ENCODE measurements around the gene PAX5.

Gene PAX5

GRCh38 chr9:36930941-36931340 is 103.1 kb downstream of the PAX5 start:
- DNase-seq = no peak

DNA sequence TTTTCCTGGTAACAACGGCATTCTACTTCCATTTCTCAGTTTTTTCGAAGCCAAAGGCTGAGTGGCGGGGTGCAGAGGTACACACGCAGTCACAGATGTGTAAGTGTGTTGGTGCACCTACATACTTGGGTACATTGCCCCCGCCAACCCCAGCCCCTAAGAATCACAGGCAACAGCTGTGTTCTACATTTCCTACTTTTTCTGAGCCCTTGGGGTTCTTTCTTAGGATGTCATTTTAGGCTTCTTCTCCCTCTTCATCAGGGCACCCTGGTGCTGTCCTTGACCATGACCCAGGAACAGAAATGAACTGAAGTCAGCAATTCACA is 104.8 kb downstream of the PAX5 start:
- DNase-seq = no peak

DNA sequence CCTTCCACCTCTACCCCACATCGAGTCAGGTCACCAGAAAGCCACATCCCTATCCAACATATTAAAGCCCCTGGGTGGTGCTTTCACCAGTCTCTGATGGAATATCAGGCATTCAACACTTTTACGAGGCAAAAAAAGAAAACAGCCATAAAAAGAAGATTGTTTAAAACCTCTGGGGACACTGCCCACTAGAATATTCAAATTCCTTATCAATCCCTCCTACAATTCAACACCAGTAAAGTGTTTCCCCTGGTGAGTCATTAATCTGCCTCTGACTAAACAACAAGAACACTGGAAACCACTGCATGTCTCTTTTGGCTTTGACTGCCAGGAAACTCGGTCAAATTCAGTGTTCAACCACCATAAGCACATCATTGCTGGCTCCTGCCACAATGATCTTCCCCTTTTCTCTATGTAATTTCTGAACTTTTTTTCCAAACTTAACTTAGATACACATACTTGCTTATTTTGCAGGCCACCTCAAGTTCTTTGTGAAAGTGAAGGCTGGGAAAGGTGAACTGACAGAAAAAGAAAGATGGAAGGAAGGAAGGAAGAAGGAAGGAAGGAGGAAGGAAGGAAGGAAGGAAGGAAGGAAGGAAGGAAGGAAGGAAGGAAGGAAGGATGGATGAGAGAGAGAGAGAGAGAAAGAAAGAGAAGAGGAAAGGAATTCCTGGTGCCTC is 105.3 kb downstream of the PAX5 start:
- peak in 1 of 4 experiments; percentile 4 for DNase-seq

DNA sequence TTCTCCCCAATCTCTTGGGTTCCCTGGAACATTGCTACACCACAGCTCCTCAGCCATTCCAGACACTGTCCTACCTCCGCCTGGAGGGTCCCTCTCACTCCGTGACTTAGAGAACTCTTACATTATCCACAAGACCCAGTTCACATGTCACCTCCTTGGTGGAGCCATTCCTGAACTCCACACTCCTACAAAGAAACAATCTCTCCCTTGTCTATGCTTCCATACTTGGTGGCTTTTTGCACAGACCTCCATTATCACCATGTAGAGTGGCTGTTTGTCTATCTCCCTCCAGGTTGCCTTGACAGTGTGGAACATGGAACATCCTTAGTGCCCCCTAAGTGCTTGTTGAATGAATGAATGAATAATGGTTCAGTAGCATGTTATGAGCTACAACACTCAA is 105.9 kb downstream of the PAX5 start:
- no peak for DNase-seq

- DNase-seq = no peak
These were observed 109.2 kb downstream of the PAX5 start for GRCh38 chr9:36924757-36925432.

- DNase-seq = peak; percentile 6 to 40 (median 25)
These were observed 110.0 kb downstream of the PAX5 start for GRCh38 chr9:36924071-36924470.

- DNase-seq = no peak
These were observed 110.9 kb downstream of the PAX5 start for GRCh38 chr9:36923025-36923625.

DNA sequence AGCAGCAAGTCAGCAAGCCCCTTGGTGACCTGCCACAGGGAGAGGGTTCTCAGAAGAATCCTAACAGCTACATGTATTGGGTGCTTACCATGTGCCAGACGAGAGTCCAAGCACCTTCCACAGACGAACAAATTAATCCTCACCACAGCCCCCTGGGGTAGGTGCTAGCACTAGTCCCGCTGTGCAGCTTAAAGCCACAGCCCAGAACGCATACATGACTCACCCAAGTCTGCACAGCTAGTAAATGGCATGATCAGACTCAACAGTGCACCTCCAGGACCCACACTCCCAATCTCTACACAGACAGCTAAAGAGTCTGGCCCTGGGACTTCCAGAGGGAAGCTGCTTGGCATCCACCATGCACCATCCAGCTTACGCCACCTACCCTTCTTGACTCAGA is 111.5 kb downstream of the PAX5 start:
- no peak for DNase-seq

GRCh38 chr9:36914212-36914577 is 119.9 kb downstream of the PAX5 start:
- DNase-seq = no peak

DNA sequence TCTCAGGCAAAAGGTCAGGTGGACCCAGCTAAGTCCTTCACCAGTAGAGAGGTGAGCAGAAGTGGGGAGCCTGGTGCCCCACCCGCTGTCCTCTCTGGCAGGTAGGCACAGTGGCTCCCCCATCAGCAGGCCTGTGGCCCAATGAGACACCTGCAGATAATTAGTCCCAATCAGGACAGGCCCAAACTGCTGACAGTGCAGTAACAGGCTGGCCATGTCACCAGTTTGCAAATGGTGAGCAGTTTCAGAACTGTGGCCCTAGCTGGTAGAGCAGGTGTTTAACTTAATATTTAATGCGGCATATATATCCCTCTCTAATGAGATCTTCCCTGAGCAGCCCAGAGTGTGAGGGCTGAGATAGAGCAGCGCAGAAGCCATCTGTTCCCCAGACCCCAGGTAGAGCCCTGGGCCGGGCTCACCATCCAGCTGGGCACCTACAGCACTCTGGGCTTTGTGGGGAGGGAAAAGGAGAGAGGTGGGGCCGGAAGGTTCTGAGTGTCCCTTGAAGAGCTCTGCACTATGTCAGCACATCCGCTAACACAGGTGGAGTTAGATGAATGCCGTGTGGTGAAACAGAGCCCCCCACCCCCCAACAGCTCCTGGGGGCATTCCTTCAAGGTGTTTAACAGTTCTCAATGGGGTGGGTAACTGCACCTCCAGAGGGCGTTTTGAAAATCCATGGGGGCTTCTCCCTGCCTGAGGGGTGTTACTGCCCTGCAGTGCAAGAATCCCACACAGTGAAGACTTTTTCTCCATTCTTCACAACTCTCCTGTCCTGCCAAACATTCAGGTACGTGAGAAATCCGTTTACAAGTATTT is 120.5 kb downstream of the PAX5 start:
- no peak for DNase-seq

- no peak for DNase-seq
These were observed 121.4 kb downstream of the PAX5 start for GRCh38 chr9:36912620-36913019.

DNA sequence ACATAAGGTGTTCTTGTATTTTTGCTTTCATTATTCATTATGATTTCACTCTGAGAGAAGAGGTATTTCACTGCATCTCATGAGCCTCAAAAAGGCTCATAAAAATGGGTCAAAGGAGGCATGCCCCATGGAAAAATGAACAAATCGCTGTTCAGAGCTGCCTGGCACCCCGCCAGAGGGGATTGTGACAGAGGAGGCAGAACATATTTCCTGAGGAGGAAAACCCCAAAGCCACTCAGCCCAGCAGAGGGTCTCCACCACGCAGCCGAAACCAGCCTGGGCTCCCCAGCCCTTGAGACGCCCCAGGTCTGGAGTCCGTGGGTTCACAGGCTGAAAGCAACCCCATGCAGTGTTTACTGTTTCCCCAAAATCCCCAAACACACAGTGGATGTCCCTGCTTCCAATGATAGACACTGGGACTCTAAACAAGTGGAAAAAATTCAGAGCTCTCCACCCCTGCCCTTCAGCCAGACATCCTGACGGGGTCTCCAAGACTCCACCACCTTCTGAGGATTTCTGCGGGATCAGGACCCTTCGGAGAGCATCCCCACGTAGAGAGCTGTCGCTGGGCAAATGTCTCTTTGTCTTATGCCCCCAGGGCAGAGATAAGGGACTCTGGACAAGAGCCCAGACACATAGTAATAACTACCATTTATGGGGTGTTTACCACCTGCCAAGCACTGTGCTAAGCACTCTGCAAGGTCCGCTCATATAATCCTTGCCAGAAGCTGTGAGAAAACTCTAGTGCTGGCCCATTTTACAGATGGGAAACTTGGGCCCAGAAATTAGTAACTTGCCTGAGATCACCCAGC is 122.3 kb downstream of the PAX5 start:
- DNase-seq = peak in 1 of 4 experiments; percentile 5

DNA sequence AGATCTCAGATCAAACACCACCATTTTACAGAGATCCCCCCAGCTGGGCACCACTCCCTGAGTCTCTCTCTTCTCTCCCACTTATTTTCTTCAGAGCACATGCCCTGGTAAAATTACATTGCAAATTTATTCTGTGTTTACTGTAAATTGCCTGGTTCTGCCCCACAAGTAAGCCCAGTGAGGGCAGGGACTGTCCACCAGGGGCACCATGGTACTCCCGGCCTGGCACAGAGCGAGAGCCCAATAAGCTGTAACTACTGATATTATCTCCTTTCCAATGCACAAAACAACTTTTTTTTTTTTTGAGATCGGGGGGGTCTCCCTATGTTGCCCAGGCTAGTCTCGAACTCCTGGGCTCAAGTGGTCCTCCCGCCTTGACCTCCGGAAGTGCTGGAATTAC is 123.0 kb downstream of the PAX5 start:
- no peak for DNase-seq

GRCh38 chr9:36906492-36906891 is 127.6 kb downstream of the PAX5 start:
- DNase-seq = no peak

GRCh38 chr9:36905101-36906066 is 128.7 kb downstream of the PAX5 start:
- no peak for DNase-seq

DNA sequence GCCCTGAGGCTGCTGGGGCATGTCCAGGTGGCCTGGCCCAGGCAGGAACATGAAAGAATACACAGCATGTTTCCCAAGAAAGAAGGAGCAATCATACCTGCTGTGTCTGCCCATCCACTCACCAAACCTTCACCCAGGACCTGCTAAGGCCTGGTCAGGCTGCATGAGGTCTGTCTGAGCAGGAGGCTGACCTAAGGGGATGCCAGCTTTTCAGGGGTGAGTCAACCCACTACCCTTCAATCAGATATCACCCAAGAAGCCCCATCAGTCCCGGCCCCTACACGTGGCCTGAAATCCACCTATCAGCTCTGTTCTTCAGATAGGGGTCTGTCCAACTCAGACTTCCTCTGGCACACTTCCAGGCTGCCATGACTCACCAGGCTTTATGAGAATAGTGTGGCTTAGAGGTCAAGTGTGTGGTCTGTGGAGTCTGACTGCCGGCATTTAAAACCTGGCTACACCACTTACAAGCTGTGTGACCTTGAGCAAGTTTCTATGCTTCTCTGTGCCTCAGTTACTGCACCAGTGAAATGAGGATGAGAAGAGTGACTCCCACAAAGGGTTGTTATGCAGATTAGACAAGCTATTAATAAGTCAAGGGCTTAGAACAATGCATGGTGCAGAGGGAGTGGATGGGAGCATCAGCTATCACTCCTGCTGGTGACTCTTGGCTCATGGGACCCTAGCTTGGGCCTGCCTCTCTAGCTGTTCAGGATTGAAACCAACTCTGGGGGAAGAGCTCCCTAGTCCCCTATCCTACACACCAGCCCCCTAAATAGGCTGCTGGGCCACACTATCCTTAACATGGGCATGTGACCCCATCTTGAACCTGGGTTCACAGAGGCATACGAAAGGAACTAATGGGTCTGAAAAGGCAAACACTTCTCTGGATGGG is 130.3 kb downstream of the PAX5 start:
- DNase-seq = peak; percentile 16 to 24 (median 20)

DNA sequence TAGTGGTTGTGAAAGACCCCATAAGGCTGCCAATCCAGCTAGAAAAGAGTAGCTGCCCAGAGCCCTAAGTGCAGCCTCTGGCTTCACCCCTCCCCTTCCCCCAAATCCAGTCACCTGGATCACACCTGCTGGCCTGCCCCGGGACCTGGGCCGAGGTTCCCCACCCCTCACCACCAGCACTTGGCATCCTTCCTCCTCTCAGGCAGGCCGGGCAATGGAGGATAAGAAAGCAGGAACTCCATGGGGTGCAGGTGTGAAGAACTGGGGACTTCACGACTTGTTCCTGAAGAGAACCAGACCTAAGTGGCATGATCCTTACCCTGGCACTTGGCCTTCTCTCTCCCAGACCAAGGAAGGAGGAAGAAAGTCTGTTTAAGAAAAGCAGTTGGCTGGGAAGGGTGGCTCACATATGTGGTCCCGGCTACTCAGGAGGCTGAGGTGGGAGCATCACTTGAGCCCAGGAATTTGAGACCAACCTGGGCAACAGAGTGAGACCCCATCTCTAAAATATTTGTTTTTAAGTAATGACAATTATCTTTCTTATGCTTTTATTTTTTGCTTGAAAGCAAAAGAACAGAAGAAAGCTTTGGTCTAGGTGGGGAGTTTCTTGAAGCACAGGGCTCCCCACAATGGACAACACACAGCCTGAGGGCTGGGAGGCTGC is 131.1 kb downstream of the PAX5 start:
- no peak for DNase-seq

- no peak for DNase-seq
These were observed 131.9 kb downstream of the PAX5 start for GRCh38 chr9:36902080-36902716.

GRCh38 chr9:36901528-36901927 is 132.5 kb downstream of the PAX5 start:
- no peak for DNase-seq

Data from suppressor macrophage (primary cell).